NCI-H1436 treated with DMSO at 0.1 percent for 48 hours (cell line): ENCODE data around the gene TM2D3.

Experiments
- DNase-seq: peaks from one replicate; lab custom pipeline; 2025; lab: John Stamatoyannopoulos, UW

Gene TM2D3

DNA sequence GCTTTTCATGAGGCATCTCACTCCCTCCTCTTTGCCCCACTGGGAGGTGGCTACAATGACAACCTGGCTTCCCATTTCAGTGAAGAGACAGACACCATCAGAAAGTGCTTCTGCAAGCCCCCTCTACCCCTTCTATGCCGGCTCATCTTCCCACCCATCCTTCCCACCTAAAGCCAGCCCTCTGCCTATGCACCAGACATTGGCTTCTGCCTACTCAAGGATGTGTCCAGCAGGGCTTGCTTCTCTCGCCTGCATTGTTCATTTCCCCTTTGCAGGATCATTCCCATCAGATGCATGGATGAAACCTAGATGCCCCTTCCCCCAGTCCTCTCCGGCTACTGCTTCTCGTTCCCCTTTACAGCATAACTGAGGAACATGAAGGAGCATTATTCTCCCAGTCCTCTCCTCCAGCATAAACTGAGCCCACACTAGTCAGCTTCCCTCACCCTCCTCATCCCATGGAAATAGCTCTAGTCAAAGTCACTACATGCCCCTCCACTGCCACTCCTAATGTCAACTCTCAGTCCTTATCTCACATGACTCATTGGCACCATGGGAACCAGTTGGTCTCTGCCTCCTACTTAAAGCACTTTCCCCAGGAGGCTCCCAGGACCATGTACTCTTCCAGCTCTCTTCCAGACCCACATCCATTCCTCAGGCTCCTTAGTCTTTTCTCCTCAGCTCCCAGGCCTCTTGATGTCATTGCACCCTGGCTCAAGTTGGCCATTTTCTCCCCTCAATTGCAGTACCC lies 47.9 kb downstream of the TM2D3 start:
- DNase-seq: no peak

DNA sequence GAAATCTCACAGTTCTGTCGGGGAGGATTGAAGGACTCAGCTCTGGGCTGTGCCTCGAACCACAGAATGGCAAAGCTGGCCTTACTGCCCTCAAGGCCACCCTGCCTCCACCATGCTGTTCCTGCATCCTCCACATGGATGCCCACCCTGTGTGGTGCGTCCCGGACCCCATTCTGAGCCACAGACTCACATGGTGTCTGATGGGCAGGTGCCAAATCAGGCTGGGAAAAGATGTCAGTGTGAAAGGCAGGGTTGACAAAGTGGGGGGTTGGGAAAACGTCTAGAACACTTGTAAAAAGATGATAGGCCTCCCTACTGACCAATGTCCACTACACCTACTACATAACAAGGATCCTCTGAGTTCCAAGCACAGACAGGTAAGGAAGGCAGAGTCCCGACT lies 49.4 kb downstream of the TM2D3 start:
- DNase-seq: no peak

DNA sequence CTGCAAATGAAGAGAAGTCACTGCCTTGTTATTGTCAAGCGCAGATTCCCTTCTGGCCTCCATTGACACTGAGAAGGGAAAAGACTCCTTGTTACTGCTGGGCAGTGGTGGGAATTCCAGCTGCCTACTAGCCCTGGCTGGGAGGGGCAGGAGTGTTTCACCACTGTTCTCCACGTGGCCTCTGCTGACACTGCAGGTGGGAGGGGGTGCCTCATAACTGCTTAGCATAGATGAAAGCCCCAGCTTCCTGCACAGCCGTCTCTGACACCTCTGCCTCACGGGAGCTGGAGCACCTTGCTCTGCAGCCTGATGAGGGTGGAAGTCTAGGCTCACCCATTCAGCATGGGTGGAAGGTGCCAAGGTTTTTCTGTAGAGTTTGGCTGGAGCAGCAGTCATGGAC lies 52.1 kb downstream of the TM2D3 start:
- no peak for DNase-seq

DNA sequence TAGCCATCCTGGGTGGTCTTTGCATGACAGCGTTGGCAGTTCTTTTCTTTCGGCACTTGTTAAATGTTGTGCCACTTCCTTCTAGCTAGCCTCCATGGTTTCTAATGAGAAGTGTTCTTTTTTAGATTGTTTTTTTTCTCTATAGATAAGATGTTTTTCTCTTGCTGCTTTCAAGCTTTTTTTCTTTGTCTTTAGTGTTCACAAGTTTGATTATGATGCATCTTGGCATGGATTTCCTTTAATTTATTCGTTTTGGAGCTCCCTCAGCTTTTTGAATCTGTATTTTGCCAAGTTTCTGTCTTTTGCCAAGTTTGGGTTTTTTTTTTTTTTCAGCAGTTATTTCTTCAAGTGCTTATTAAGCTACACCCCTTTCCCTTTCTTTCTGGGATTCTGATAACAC lies 53.1 kb downstream of the TM2D3 start:
- DNase-seq: no peak

DNA sequence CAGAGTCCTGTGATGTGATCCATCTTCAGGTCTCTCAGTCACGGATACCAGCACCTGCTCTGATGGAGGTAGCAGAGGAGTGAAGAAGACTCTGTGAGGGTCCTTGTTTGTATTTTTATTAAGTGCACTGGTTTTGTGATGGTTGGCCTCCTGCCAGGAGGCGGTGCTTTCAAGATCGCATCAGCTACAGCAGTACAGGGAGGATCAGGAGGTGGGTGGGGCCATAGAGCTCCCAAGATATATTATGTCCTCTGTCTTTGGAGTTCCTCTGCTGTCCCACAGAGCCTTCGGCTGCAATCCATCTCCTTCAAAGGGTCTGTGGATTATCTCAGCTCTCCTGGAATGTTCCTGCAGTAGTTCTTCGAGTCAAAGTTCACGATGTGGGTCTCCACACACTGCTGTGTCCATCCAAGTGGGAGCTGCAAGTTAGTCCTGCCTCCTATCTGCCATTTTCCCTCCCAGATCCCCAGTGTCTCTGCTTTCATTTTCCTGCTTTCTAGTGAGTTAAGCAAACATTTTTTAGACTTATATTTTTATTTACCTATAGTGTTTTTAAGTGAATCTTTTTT lies 54.7 kb downstream of the TM2D3 start:
- no peak for DNase-seq

DNA sequence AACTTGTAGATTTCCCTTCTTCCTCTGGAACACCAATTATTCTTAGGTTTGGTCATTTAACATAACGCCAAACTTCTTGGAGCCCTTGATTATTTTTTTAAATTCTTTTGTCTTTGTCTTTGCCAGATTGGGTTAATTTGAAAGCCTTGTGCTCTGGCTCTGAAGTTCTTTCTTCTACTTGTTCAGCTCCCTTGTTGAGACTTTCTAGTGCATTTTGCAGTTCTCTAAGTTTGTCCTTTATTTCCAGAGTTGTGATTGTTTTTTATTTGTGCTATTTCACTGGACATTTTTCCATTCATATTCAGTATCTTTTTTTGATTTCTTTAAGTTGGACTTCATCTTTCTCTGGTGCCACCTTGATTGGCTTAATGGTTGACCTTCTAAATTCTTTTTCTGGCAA lies 55.5 kb downstream of the TM2D3 start:
- no peak for DNase-seq
